ENCODE measurements around the gene TP53RK.

Gene TP53RK

DNA sequence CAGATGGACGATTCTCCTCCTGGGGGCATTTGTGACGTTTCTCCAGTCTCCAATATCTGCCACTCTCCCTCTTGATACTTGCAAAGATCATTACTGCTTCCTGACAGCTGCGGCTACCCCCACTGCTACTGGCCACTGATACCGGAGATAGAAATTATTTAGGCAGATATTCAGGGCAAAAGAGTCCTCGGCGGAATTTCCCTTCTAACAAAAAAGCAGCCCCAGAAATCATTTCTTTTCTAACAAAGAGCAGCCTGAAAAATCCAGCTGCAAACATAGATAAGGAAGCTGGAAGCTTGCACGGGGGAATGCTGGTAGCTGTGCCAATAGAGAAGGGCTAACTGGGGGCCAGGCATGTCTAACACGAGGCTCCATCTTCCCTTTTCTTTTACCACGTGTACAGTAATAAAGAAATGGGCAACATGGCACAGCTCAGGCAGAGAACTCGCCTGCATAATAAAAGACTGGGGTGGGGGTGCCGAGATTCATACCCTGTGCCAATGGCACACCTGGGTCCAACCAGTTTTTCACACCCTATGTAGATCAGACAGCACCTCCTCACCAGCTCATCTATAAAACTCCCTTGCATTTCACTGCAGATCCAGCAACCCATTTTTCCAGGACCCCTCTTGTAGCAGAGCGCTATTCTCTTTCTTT, 6.1 kb downstream of the TP53RK start:
- Histone ChIP-seq H3K14ac (ENCODE audit: low read length in 2 of 2) (no peak overlapping the region), H2BK12ac (ENCODE audit: low read length in 2 of 2) (peak overlapping the region in 1 of 2 experiments; percentile 19), H4K91ac (ENCODE audit: low read length) (no peak overlapping the region), H3K9ac (ENCODE audit: low read length) (peak overlapping the region; percentile 90), H3K4me2 (ENCODE audit: low read length, poor library complexity, severe bottlenecking) (no peak overlapping the region), H2BK5ac (ENCODE audit: low read depth, low read length, poor library complexity, severe bottlenecking) (no peak overlapping the region), H3K27me3 (ENCODE audit: control insufficient read depth in 1 of 2, insufficient read depth in 1 of 2, low read length in 2 of 2) (no peaks in the 10 kb centered on the region), H4K8ac (ENCODE audit: low read length) (no peak overlapping the region), H2AFZ (ENCODE audit: low read depth, low read length) (no peak overlapping the region), H3K23ac (ENCODE audit: low read length in 2 of 2) (no peak overlapping the region), H2BK120ac (ENCODE audit: low read depth, low read length) (no peak overlapping the region), H3K79me1 (replicated peaks; ENCODE audit: low read length, poor library complexity, severe bottlenecking) (peaks cover 34% of the 10 kb centered on the region), H3K27ac (ENCODE audit: low read length, poor library complexity, severe bottlenecking) (no peak overlapping the region), H3K18ac (ENCODE audit: low read depth in 1 of 2, low read length in 2 of 2) (no peak overlapping the region), H2BK15ac (ENCODE audit: low read depth, poor library complexity, severe bottlenecking) (no peak overlapping the region), H3K36me3 (ENCODE audit: control insufficient read depth in 1 of 2, insufficient read depth in 2 of 2, low read depth in 1 of 2, low read length in 2 of 2) (peaks cover 12 to 36% of the 10 kb centered on the region in 2 experiments), H3K4ac (ENCODE audit: low read depth in 1 of 2, low read length in 2 of 2) (no peak overlapping the region), H3K4me3 (ENCODE audit: insufficient read depth in 1 of 2, low read depth in 1 of 2, low read length in 2 of 2) (peak overlapping the region in 1 of 2 experiments; percentile 77), H2AK5ac (ENCODE audit: low read length, severe bottlenecking) (no peak overlapping the region), H3K9me3 (ENCODE audit: control insufficient read depth, low read length) (no peaks in the 10 kb centered on the region), H3K4me1 (ENCODE audit: control insufficient read depth, insufficient read depth, low read depth, low read length) (peaks cover 4% of the 10 kb centered on the region)
- DNase-seq: no peak
- 85% methylated on average over 10 of the region's 12 CpGs for WGBS

DNA sequence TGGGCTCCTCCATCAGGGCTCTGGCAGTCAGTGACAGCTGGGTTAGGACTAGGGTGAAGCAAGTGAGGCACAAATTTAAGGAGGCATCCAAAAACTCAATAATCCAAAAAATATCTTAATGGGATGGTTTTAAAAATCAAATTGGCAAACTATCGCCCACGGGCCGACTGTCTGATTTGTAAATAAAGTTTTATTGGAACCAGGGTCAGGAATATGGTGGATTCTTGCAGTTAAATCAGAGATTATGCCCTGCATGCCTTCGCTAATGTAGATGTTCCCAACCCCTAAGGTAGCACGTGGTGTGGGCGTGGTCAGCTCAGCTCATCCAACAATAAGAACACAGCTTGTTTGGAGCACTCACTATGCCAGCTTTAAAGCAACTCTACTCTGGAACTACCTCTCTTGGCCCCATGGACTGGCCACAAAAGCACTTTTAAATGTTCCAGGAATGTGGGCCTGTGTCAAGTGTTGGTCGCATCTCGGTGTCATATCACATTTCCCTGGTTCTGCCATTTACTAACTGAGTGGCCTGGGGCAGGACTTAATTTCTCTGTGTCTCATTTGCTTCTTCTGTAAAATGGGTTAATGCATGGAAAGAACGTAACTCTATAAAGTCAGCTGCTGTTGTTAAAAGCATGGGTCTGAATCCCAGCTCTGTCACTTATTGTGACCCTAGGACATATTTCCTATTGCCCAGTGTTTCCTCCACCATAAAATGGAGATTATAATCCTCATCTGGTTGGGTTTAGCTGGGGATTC, 7.0 kb downstream of the TP53RK start:
- Histone ChIP-seq H3K27ac (ENCODE audit: low read length, poor library complexity, severe bottlenecking) (no peak overlapping the region), H2BK5ac (ENCODE audit: low read depth, low read length, poor library complexity, severe bottlenecking) (no peak overlapping the region), H3K14ac (ENCODE audit: low read length in 2 of 2) (no peak overlapping the region), H3K9ac (ENCODE audit: low read length) (peak overlapping the region; percentile 90), H3K4ac (ENCODE audit: low read depth in 1 of 2, low read length in 2 of 2) (no peak overlapping the region), H3K4me3 (ENCODE audit: insufficient read depth in 1 of 2, low read depth in 1 of 2, low read length in 2 of 2) (peak overlapping the region in 1 of 2 experiments; percentile 77), H2BK12ac (ENCODE audit: low read length in 2 of 2) (no peak overlapping the region), H2AK5ac (ENCODE audit: low read length, severe bottlenecking) (no peak overlapping the region), H2BK15ac (ENCODE audit: low read depth, poor library complexity, severe bottlenecking) (no peak overlapping the region), H2BK120ac (ENCODE audit: low read depth, low read length) (no peak overlapping the region), H3K18ac (ENCODE audit: low read depth in 1 of 2, low read length in 2 of 2) (no peak overlapping the region), H3K36me3 (ENCODE audit: control insufficient read depth in 1 of 2, insufficient read depth in 2 of 2, low read depth in 1 of 2, low read length in 2 of 2) (peaks cover 12 to 42% of the 10 kb centered on the region in 2 experiments), H3K4me1 (ENCODE audit: control insufficient read depth, insufficient read depth, low read depth, low read length) (peaks cover under 1% of the 10 kb centered on the region), H4K8ac (ENCODE audit: low read length) (no peak overlapping the region), H4K91ac (ENCODE audit: low read length) (no peak overlapping the region), H3K79me1 (replicated peaks; ENCODE audit: low read length, poor library complexity, severe bottlenecking) (peaks cover 34% of the 10 kb centered on the region), H2AFZ (ENCODE audit: low read depth, low read length) (no peak overlapping the region), H3K23ac (ENCODE audit: low read length in 2 of 2) (no peak overlapping the region), H3K27me3 (ENCODE audit: control insufficient read depth in 1 of 2, insufficient read depth in 1 of 2, low read length in 2 of 2) (no peaks in the 10 kb centered on the region), H3K9me3 (ENCODE audit: control insufficient read depth, low read length) (no peaks in the 10 kb centered on the region), H3K4me2 (ENCODE audit: low read length, poor library complexity, severe bottlenecking) (no peak overlapping the region)
- no peak for DNase-seq
- WGBS: 85% methylated on average over 8 of the region's 9 CpGs

DNA sequence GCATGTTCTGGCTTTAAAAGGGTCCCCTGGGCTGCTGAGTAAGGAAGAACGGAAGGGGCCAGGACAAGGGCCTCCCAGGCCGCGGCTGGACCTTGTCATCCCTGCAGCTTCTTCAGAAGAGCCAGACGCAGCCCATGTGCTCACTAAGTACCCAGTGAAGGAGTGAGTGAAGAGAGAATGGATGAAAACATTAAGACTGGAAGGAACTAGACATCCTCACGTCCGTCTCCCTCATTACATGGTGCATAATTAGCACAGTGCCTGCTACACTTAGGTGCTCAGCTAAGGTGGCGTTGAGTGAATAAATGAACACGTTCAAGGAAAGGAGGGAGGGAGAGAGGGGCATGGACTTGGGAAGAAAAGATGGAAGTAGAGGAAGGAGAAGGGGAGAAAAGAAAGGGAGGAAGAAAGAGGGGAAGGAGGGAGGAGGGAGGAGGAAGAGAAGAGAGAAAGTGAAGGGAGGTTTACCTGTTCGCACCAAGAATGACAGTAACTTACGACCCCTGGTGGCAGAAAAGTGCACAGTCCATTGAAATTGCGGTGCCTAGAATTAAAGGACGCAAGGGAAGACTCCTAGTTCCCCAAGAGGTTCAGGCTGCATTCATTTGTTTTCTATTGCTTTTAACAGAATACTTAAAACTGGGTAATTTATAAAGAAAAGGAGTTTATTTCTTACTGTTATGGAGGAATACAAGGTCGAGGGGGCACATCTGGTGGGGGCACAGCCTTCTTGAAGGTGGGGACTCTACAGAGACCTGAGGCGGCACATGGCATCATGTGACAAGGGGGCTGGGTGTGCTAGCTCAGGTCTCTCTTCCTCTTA, 8.0 kb downstream of the TP53RK start:
- no peaks in the 10 kb centered on the region for H3K4me1 ChIP-seq (ENCODE audit: control insufficient read depth, insufficient read depth, low read depth, low read length)
- no peak overlapping the region for H3K4ac ChIP-seq (ENCODE audit: low read depth in 1 of 2, low read length in 2 of 2)
- H4K91ac ChIP-seq (ENCODE audit: low read length): no peak overlapping the region
- H2AFZ ChIP-seq (ENCODE audit: low read depth, low read length): no peak overlapping the region
- H3K9me3 ChIP-seq (ENCODE audit: control insufficient read depth, low read length): no peaks in the 10 kb centered on the region
- no peak overlapping the region for H3K4me2 ChIP-seq (ENCODE audit: low read length, poor library complexity, severe bottlenecking)
- no peak overlapping the region for H3K18ac ChIP-seq (ENCODE audit: low read depth in 1 of 2, low read length in 2 of 2)
- peak; percentile 48 for DNase-seq
- peaks cover 34% of the 10 kb centered on the region for H3K79me1 ChIP-seq (replicated peaks; ENCODE audit: low read length, poor library complexity, severe bottlenecking)
- no peak overlapping the region for H3K27ac ChIP-seq (ENCODE audit: low read length, poor library complexity, severe bottlenecking)
- H4K8ac ChIP-seq (ENCODE audit: low read length): no peak overlapping the region
- no peak overlapping the region for H3K4me3 ChIP-seq (ENCODE audit: insufficient read depth in 1 of 2, low read depth in 1 of 2, low read length in 2 of 2)
- no peak overlapping the region for H3K9ac ChIP-seq (ENCODE audit: low read length)
- no peak overlapping the region for H2BK5ac ChIP-seq (ENCODE audit: low read depth, low read length, poor library complexity, severe bottlenecking)
- peaks cover 12 to 36% of the 10 kb centered on the region in 2 experiments for H3K36me3 ChIP-seq (ENCODE audit: control insufficient read depth in 1 of 2, insufficient read depth in 2 of 2, low read depth in 1 of 2, low read length in 2 of 2)
- H3K23ac ChIP-seq (ENCODE audit: low read length in 2 of 2): no peak overlapping the region
- H2BK15ac ChIP-seq (ENCODE audit: low read depth, poor library complexity, severe bottlenecking): no peak overlapping the region
- no peak overlapping the region for H2BK12ac ChIP-seq (ENCODE audit: low read length in 2 of 2)
- H2AK5ac ChIP-seq (ENCODE audit: low read length, severe bottlenecking): no peak overlapping the region
- H3K27me3 ChIP-seq (ENCODE audit: control insufficient read depth in 1 of 2, insufficient read depth in 1 of 2, low read length in 2 of 2): no peaks in the 10 kb centered on the region
- H3K14ac ChIP-seq (ENCODE audit: low read length in 2 of 2): no peak overlapping the region
- H2BK120ac ChIP-seq (ENCODE audit: low read depth, low read length): no peak overlapping the region
- WGBS: 62% methylated on average over 12 of the region's 14 CpGs

DNA sequence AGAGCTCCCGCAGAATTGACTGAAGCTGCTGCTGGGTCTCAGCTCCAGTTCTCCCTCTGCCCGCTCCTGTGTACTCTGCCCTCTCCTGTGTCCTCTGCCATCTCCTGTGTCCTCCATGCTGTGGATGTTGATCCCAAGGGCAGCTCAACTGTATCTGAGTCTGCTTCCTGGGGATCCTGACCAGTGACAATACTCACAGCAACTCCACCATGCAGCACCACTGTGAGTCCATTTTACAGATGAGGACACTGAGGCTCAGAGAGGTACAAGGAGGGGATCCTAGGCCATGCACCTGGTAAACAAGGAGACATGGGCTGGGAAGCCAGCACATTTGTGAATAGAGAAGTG, 8.6 kb downstream of the TP53RK start:
- Histone ChIP-seq H3K18ac (ENCODE audit: low read depth in 1 of 2, low read length in 2 of 2) (no peak overlapping the region), H3K36me3 (ENCODE audit: control insufficient read depth in 1 of 2, insufficient read depth in 2 of 2, low read depth in 1 of 2, low read length in 2 of 2) (peaks cover 12 to 30% of the 10 kb centered on the region in 2 experiments), H3K4ac (ENCODE audit: low read depth in 1 of 2, low read length in 2 of 2) (no peak overlapping the region), H2AK5ac (ENCODE audit: low read length, severe bottlenecking) (no peak overlapping the region), H3K14ac (ENCODE audit: low read length in 2 of 2) (no peak overlapping the region), H4K8ac (ENCODE audit: low read length) (no peak overlapping the region), H3K9ac (ENCODE audit: low read length) (no peak overlapping the region), H3K79me1 (replicated peaks; ENCODE audit: low read length, poor library complexity, severe bottlenecking) (peaks cover 34% of the 10 kb centered on the region), H3K4me2 (ENCODE audit: low read length, poor library complexity, severe bottlenecking) (no peak overlapping the region), H3K4me3 (ENCODE audit: insufficient read depth in 1 of 2, low read depth in 1 of 2, low read length in 2 of 2) (no peak overlapping the region), H2BK120ac (ENCODE audit: low read depth, low read length) (no peak overlapping the region), H3K9me3 (ENCODE audit: control insufficient read depth, low read length) (no peaks in the 10 kb centered on the region), H3K27ac (ENCODE audit: low read length, poor library complexity, severe bottlenecking) (no peak overlapping the region), H3K4me1 (ENCODE audit: control insufficient read depth, insufficient read depth, low read depth, low read length) (no peaks in the 10 kb centered on the region), H3K23ac (ENCODE audit: low read length in 2 of 2) (no peak overlapping the region), H4K91ac (ENCODE audit: low read length) (no peak overlapping the region), H2AFZ (ENCODE audit: low read depth, low read length) (no peak overlapping the region), H2BK5ac (ENCODE audit: low read depth, low read length, poor library complexity, severe bottlenecking) (no peak overlapping the region), H3K27me3 (ENCODE audit: control insufficient read depth in 1 of 2, insufficient read depth in 1 of 2, low read length in 2 of 2) (no peaks in the 10 kb centered on the region), H2BK12ac (ENCODE audit: low read length in 2 of 2) (no peak overlapping the region), H2BK15ac (ENCODE audit: low read depth, poor library complexity, severe bottlenecking) (no peak overlapping the region)
- 85% methylated on average over 2 of the region's 2 CpGs for WGBS
- DNase-seq: no peak
